A549 (cell line): Measurements from ENCODE around the gene TMEM101.

Source experiments
- BHLHE40 ChIP-seq: IDR thresholded peaks from 2 replicates; pipeline ENCODE4 v1.6.1; 2012; ENCODE audit warnings: low read depth, low read length, inconsistent platforms
- CTCF ChIP-seq: fragments of >200 bp; sonication (Bioruptor Twin); formaldehyde crosslinking; IDR thresholded peaks from 3 replicates; pipeline ENCODE4 v1.5.1; 2016
- EP300 ChIP-seq, 2 experiments: fragments of >200 bp; sonication (Bioruptor Twin); formaldehyde crosslinking; IDR thresholded peaks; 2 replicates in 1 of 2; 3 replicates in 1 of 2; pipeline ENCODE4 v1.6.1; 2016 to 2017
- FOSL2 ChIP-seq, 2 experiments: fragments of 450-650 bp in 1 of 2; fragments of >200 bp in 1 of 2; sonication (Bioruptor Twin) in 1 of 2; formaldehyde crosslinking; IDR thresholded peaks; 2 replicates each; pipeline versions ENCODE4 v1.5.0 to v1.6.1; 2016 to 2020; ENCODE audit warnings: mild to moderate bottlenecking in 1 of 2, moderate library complexity in 1 of 2
- POLR2AphosphoS2 ChIP-seq: conservative IDR thresholded peaks from 2 replicates; pipeline ENCODE4 v1.6.1; 2012; ENCODE audit warnings: low read length, improper control_type of control experiment, inconsistent platforms
- RCOR1 ChIP-seq: fragments of 150-350 bp; IDR thresholded peaks from 2 replicates; pipeline ENCODE4 v1.6.1; 2014; ENCODE audit warnings: antibody characterized with exemption, low read length, low read depth
- RFX5 ChIP-seq: fragments of 450-650 bp; IDR thresholded peaks from 2 replicates; pipeline ENCODE4 v1.7.1; 2014; ENCODE audit warnings: antibody characterized with exemption, mild to moderate bottlenecking, moderate library complexity
- TF ChIP-seq, protein P1 (sequence below): fragments of 450-650 bp; IDR thresholded peaks from 2 replicates; pipeline ENCODE4 v1.6.1; 2014; ENCODE audit warnings: antibody characterized with exemption
- TF ChIP-seq, protein P2 (sequence below): IDR thresholded peaks from 2 replicates; pipeline ENCODE4 v1.6.1; 2012

DNA sequence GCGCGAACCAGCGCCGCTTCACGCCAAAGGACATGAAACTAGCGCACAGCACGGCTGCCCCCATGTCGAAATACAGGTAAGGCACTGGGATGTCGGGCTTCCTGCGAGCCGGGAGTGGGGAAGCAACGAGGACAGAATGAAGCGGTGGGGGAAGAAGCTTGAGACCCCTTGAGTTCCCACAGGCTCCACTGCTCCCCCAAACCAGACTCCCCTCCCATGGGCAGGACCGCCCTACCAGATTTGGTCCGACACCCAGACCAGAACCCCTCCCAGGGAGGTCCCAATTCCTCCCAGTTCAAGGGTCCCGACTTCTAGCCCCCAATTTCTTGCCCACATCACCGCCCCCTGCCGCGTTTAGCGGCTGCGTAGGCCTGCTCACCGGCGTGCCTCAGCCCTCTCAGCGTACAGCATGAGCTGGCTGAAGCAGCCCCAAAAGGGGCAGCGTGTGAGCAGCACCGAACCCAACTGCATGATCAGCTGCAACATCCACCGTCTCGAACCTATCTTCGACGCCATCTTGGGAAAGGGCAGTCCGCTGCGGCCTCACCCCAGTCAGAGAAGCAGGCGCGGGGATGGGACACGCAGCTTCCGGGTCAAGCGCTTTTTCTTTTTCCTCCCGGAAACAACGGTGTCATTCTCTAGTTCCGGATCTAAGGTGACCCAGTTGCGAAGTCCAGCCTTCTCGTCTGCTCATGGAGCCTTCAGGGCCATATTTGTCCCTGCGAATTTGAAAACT, at the start of gene TMEM101:
- TF ChIP-seq RFX5 = peak; percentile 58
- no peak for TF ChIP-seq POLR2AphosphoS2
- no peak for TF ChIP-seq CTCF
- TF ChIP-seq BHLHE40 = no peak
- TF ChIP-seq, protein P1, sequence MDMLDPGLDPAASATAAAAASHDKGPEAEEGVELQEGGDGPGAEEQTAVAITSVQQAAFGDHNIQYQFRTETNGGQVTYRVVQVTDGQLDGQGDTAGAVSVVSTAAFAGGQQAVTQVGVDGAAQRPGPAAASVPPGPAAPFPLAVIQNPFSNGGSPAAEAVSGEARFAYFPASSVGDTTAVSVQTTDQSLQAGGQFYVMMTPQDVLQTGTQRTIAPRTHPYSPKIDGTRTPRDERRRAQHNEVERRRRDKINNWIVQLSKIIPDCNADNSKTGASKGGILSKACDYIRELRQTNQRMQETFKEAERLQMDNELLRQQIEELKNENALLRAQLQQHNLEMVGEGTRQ = no peak; the same call in 1 of the 2 replicates
- TF ChIP-seq EP300 (IDR thresholded peaks at IDR 0.05) = no peak
- no peak for TF ChIP-seq FOSL2 (IDR thresholded peaks at IDR 0.05)
- TF ChIP-seq FOSL2 (CRISPR knock-in tag; IDR thresholded peaks at IDR 0.05) = peak; percentile 55
- TF ChIP-seq, protein P2, sequence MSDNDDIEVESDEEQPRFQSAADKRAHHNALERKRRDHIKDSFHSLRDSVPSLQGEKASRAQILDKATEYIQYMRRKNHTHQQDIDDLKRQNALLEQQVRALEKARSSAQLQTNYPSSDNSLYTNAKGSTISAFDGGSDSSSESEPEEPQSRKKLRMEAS = peak; percentile 97
- peak; percentile 81; the same call in 1 of the 2 replicates for TF ChIP-seq RCOR1
